ENCODE measurements around the gene KDM4B. TPM values are rescaled to one million over a fixed set of nuclear protein-coding genes. Genes with fewer than 3 reads are reported as not detected.

KDM4B gene
- total and polyA plus RNA-seq, 2 donors (not counting 1 experiment from before 2014, with no cell fraction given), result 75.5 to 205 TPM

- intact Hi-C loops (cut with micrococcal nuclease), result no loop called here
- H3K27ac Mint-ChIP-seq, result no peak overlapping the region
- no peak overlapping the region for H3K4me3 ChIP-seq (ENCODE audit: control extremely low read depth in 1 of 5, extremely low read depth in 1 of 5, insufficient read depth in 1 of 5, low read depth in 2 of 5, low read length in 4 of 5)
- peaks cover 11% of the 10 kb centered on the region for H3K79me2 ChIP-seq (ENCODE audit: control insufficient read depth, insufficient read depth, low read length)
- CTCF ChIA-PET, result no interaction called here
- H3K4me1 Mint-ChIP-seq, result peaks cover 23% of the 10 kb centered on the region
- H3K9ac ChIP-seq (ENCODE audit: low read length), result no peak overlapping the region
- H3K27ac ChIP-seq (ENCODE audit: low read length in 2 of 2), result no peak overlapping the region
- POLR2A ChIA-PET, result interaction anchor here (0.6 kb wide), 1 partner anchor 95 kb away, joined by 4 read pairs; no protein-coding TSS in a partner anchor
- no peak for TF ChIP-seq EZH2 (IDR thresholded peaks at IDR 0.05; ENCODE audit: borderline replicate concordance, insufficient read depth, low read depth, low read length, poor library complexity, severe bottlenecking)
- TF ChIP-seq, protein P1, sequence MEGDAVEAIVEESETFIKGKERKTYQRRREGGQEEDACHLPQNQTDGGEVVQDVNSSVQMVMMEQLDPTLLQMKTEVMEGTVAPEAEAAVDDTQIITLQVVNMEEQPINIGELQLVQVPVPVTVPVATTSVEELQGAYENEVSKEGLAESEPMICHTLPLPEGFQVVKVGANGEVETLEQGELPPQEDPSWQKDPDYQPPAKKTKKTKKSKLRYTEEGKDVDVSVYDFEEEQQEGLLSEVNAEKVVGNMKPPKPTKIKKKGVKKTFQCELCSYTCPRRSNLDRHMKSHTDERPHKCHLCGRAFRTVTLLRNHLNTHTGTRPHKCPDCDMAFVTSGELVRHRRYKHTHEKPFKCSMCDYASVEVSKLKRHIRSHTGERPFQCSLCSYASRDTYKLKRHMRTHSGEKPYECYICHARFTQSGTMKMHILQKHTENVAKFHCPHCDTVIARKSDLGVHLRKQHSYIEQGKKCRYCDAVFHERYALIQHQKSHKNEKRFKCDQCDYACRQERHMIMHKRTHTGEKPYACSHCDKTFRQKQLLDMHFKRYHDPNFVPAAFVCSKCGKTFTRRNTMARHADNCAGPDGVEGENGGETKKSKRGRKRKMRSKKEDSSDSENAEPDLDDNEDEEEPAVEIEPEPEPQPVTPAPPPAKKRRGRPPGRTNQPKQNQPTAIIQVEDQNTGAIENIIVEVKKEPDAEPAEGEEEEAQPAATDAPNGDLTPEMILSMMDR (IDR thresholded peaks at IDR 0.05), result no peak
- ATAC-seq (ENCODE audit: low read depth), result no peak
- 97% methylated on average over 29 of the region's 44 CpGs for WGBS (ENCODE audit: insufficient coverage)
- peaks cover 3 to 33% of the 10 kb centered on the region in 2 experiments for H3K36me3 ChIP-seq (replicated peaks in 1 of 2; ENCODE audit: control extremely low read depth in 1 of 2, control insufficient read depth in 1 of 2, extremely low read depth in 1 of 2, insufficient read depth in 2 of 2, low read length in 1 of 2)
- peaks cover 19 to 53% of the 10 kb centered on the region in 2 donors for H3K4me1 ChIP-seq (ENCODE audit: control insufficient read depth in 2 of 2, insufficient read depth in 2 of 2, low read length in 2 of 2)
- H3K4me3 Mint-ChIP-seq, result no peak overlapping the region
- H3K4me2 ChIP-seq (replicated peaks; ENCODE audit: low read depth, low read length, poor library complexity, severe bottlenecking), result no peak overlapping the region
- H2AFZ ChIP-seq (ENCODE audit: insufficient read depth, low read depth, low read length, poor library complexity, severe bottlenecking), result no peak overlapping the region
- H3K9me3 ChIP-seq (ENCODE audit: control extremely low read depth in 1 of 3, control insufficient read depth in 2 of 3, insufficient read depth in 1 of 3, low read length in 2 of 3), result no peaks in the 10 kb centered on the region
- peaks cover 4% of the 10 kb centered on the region for H4K20me1 ChIP-seq (ENCODE audit: control insufficient read depth, insufficient read depth, low read length, poor library complexity, severe bottlenecking)
- DNase-seq, result no peak
- H3K27me3 ChIP-seq (replicated peaks in 1 of 4; ENCODE audit: control extremely low read depth in 1 of 4, control insufficient read depth in 3 of 4, insufficient read depth in 4 of 4, low read length in 3 of 4), result no peaks in the 10 kb centered on the region
- no peaks in the 10 kb centered on the region for H3K27me3 Mint-ChIP-seq
- H3K9me3 Mint-ChIP-seq (ENCODE audit: insufficient read depth), result no peaks in the 10 kb centered on the region
Measured at GRCh38 chr19:5076440-5077208, 107.7 kb downstream of the KDM4B start.

DNA sequence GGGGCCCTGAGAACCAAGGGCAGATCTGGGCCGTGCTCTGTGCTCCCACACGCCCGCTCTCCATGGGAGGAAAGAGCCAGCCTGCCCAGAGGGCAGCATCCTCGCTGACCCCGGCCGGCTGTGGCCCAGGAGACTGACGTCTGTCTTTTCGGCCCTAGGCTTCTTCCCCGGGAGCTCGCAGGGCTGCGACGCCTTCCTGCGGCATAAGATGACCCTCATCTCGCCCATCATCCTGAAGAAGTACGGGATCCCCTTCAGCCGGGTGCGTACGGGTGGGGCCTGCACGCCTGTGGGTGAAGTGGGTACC, 108.2 kb downstream of the KDM4B start:
- POLR2A ChIA-PET, result interaction anchor here (0.6 kb wide), 1 partner anchor 95 kb away, joined by 4 read pairs; no protein-coding TSS in a partner anchor
- no peak overlapping the region for H3K27ac ChIP-seq (ENCODE audit: low read length in 2 of 2)
- H3K36me3 ChIP-seq (replicated peaks in 1 of 2; ENCODE audit: control extremely low read depth in 1 of 2, control insufficient read depth in 1 of 2, extremely low read depth in 1 of 2, insufficient read depth in 2 of 2, low read length in 1 of 2), result peaks cover 3 to 38% of the 10 kb centered on the region in 2 experiments
- H3K9ac ChIP-seq (ENCODE audit: low read length), result no peak overlapping the region
- H4K20me1 ChIP-seq (ENCODE audit: control insufficient read depth, insufficient read depth, low read length, poor library complexity, severe bottlenecking), result peaks cover 4% of the 10 kb centered on the region
- Mint-ChIP-seq H3K27ac (no peak overlapping the region), H3K4me1 (peaks cover 23% of the 10 kb centered on the region), H3K27me3 (no peaks in the 10 kb centered on the region), H3K9me3 (ENCODE audit: insufficient read depth) (no peaks in the 10 kb centered on the region), H3K4me3 (no peak overlapping the region)
- H3K9me3 ChIP-seq (ENCODE audit: control extremely low read depth in 1 of 3, control insufficient read depth in 2 of 3, insufficient read depth in 1 of 3, low read length in 2 of 3), result no peaks in the 10 kb centered on the region
- H3K4me2 ChIP-seq (replicated peaks; ENCODE audit: low read depth, low read length, poor library complexity, severe bottlenecking), result no peak overlapping the region
- H3K27me3 ChIP-seq (replicated peaks in 1 of 4; ENCODE audit: control extremely low read depth in 1 of 4, control insufficient read depth in 3 of 4, insufficient read depth in 4 of 4, low read length in 3 of 4), result no peaks in the 10 kb centered on the region
- peaks cover 19 to 47% of the 10 kb centered on the region in 2 donors for H3K4me1 ChIP-seq (ENCODE audit: control insufficient read depth in 2 of 2, insufficient read depth in 2 of 2, low read length in 2 of 2)
- CTCF ChIA-PET, result no interaction called here
- DNase-seq (no peak), ATAC-seq (ENCODE audit: low read depth) (no peak)
- intact Hi-C loops (cut with micrococcal nuclease), result no loop called here
- TF ChIP-seq EZH2 (IDR thresholded peaks at IDR 0.05; ENCODE audit: borderline replicate concordance, insufficient read depth, low read depth, low read length, poor library complexity, severe bottlenecking), result no peak
- TF ChIP-seq, protein P1 (IDR thresholded peaks at IDR 0.05), result no peak
- H3K79me2 ChIP-seq (ENCODE audit: control insufficient read depth, insufficient read depth, low read length), result peaks cover 11% of the 10 kb centered on the region
- H3K4me3 ChIP-seq (ENCODE audit: control extremely low read depth in 1 of 5, extremely low read depth in 1 of 5, insufficient read depth in 1 of 5, low read depth in 2 of 5, low read length in 4 of 5), result no peak overlapping the region
- WGBS (ENCODE audit: insufficient coverage), result 99% methylated on average over 19 of the region's 19 CpGs
- H2AFZ ChIP-seq (ENCODE audit: insufficient read depth, low read depth, low read length, poor library complexity, severe bottlenecking), result no peak overlapping the region

Data from B cell (primary cell).